ENCODE data around the gene TBCD. TPM values are rescaled to one million over a fixed set of nuclear protein-coding genes. Genes with fewer than 3 reads are reported as not detected.

The TBCD gene
- polyA plus RNA-seq, 2 of the 4 experiments (the other 2 are of a cell fraction) = 33.5 to 49.1 TPM

GRCh38 chr17:82704886-82705285 is 47.0 kb upstream of the TBCD start:
- H3K4me1 ChIP-seq = peaks cover 28% of the 10 kb centered on the region
- FAIRE-seq = no peak
- no peak overlapping the region for H3K27ac ChIP-seq
- TF ChIP-seq RARB (CRISPR knock-in tag; IDR thresholded peaks at IDR 0.05) (no peak), PHF8 (IDR thresholded peaks at IDR 0.05; ENCODE audit: borderline replicate concordance, low read depth) (no peak), POLR2A (IDR thresholded peaks at IDR 0.05; ENCODE audit: low read length) (no peak), ZFP36 (IDR thresholded peaks at IDR 0.05; ENCODE audit: borderline replicate concordance, partially characterized antibody) (no peak), HEYL (CRISPR knock-in tag; IDR thresholded peaks at IDR 0.05) (no peak), HMGXB4 (CRISPR knock-in tag; IDR thresholded peaks at IDR 0.05; ENCODE audit: borderline replicate concordance) (no peak), JUNB (IDR thresholded peaks at IDR 0.05) (no peak), MAZ (IDR thresholded peaks at IDR 0.05; ENCODE audit: borderline replicate concordance, low read depth, low read length) (no peak), USF2 (IDR thresholded peaks at IDR 0.05) (no peak), ZC3H11A (IDR thresholded peaks at IDR 0.05) (no peak), FOXS1 (CRISPR knock-in tag; IDR thresholded peaks at IDR 0.05) (no peak), PBX3 (IDR thresholded peaks at IDR 0.05) (no peak), REST (IDR thresholded peaks at IDR 0.05) (no peak)
- no peaks in the 10 kb centered on the region for H3K9me3 ChIP-seq
- H3K4me3 ChIP-seq = no peak overlapping the region
- ATAC-seq = no peak
- ChIA-PET CTCF (no interaction called here), POLR2A (no interaction called here)
- H3K4me2 ChIP-seq = no peak overlapping the region
- 82% methylated on average over 12 of the region's 13 CpGs for WGBS (ENCODE audit: missing lambda C conversion rate)
- DNase-seq (ENCODE audit: low read depth in 1 of 2, low spot score in 1 of 2) = no peak

- CTCF ChIA-PET = no interaction called here
- DNase-seq (ENCODE audit: low read depth in 1 of 2, low spot score in 1 of 2) = no peak
- WGBS (ENCODE audit: missing lambda C conversion rate) = 90% methylated on average over 18 of the region's 18 CpGs
- H3K9me3 ChIP-seq = no peaks in the 10 kb centered on the region
- TF ChIP-seq CHD4 (IDR thresholded peaks at IDR 0.05; ENCODE audit: borderline replicate concordance) (no peak), ZFP36 (IDR thresholded peaks at IDR 0.05; ENCODE audit: borderline replicate concordance, partially characterized antibody) (no peak), NPAS2 (CRISPR knock-in tag; IDR thresholded peaks at IDR 0.05; ENCODE audit: borderline replicate concordance) (no peak), HDAC2 (IDR thresholded peaks at IDR 0.05) (no peak), HOXB5 (CRISPR knock-in tag; IDR thresholded peaks at IDR 0.05) (no peak), MAFK (IDR thresholded peaks at IDR 0.05; ENCODE audit: partially characterized antibody) (no peak), JUN (IDR thresholded peaks at IDR 0.05) (no peak), GATA3 (IDR thresholded peaks at IDR 0.05; ENCODE audit: borderline replicate concordance) (no peak), CBX8 (IDR thresholded peaks at IDR 0.05) (no peak), RARB (CRISPR knock-in tag; IDR thresholded peaks at IDR 0.05) (no peak), EHF (CRISPR knock-in tag; IDR thresholded peaks at IDR 0.05) (no peak), MYC (IDR thresholded peaks at IDR 0.05; ENCODE audit: borderline replicate concordance, low read length) (no peak), SMC3 (IDR thresholded peaks at IDR 0.05) (no peak), REST (IDR thresholded peaks at IDR 0.05) (no peak), CTCF (IDR thresholded peaks at IDR 0.05) (no peak), CEBPB (IDR thresholded peaks at IDR 0.05) (no peak), FOXS1 (CRISPR knock-in tag; IDR thresholded peaks at IDR 0.05) (no peak)
- POLR2A ChIA-PET = no interaction called here
- H3K4me1 ChIP-seq = peaks cover 28% of the 10 kb centered on the region
- no peak overlapping the region for H3K4me3 ChIP-seq
- ATAC-seq = no peak
- H3K27ac ChIP-seq = no peak overlapping the region
- no peak overlapping the region for H3K4me2 ChIP-seq
- no peak for FAIRE-seq
Observed at GRCh38 chr17:82705756-82706155, 46.1 kb upstream of the TBCD start.
